NCI-H2081 treated with DMSO at 0.1 percent for 48 hours (cell line): ENCODE results near the gene STX4.

Source experiments
- DNase-seq: peaks from one replicate; lab custom pipeline; 2025; lab: John Stamatoyannopoulos, UW

Gene STX4

DNA sequence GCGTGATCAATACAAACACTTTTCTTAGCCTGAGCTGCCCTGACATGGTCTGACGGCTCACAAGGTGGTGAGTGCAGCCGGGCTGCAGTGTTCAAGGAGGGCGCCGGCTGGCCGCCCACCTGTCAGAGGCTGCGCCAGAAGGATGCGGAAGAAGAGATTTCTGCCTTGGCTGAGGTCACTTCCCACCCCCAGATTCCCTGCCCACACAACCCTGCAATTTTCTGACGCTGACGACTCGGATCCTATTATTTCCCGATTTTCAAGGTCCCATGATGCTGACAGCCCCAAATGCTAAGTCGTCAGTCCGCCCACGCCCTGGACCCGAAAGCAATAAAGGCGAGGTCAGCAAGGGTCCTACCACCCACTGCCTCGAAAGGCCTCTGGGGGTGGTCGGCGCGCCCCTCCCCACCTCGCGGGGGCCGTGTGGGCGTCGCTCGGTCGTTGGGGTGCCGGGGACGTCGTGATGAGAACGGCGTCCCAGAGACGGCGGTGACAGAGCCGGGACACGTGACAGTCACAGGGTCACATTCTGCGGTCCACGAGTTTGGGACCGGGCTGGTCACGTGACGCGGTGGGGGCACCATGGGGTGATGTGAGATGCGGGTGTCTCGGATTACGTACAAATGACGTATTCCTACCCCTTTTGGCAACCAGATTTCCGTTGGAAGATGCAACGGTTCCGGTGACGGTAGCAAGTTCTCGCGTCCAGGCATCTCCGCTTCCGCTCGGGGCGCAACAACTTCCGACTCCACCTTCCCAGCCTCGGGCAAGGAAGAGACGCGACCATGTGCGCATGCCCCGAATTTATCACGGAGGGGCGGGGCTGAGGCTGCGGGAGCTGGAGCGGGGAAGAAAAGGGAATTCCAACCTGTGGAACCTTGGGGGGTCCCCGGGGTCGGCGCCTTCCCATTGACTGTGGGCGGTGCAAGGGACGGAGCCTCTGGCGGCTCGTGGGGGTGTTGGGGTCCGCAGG lies at the start of gene STX4:
STX4 (plus strand) TSS at position 823 of the 973 bp plus-strand sequence. CDS start 248 bp downstream, outside the sequence.
- DNase-seq: peak; percentile 34

DNA sequence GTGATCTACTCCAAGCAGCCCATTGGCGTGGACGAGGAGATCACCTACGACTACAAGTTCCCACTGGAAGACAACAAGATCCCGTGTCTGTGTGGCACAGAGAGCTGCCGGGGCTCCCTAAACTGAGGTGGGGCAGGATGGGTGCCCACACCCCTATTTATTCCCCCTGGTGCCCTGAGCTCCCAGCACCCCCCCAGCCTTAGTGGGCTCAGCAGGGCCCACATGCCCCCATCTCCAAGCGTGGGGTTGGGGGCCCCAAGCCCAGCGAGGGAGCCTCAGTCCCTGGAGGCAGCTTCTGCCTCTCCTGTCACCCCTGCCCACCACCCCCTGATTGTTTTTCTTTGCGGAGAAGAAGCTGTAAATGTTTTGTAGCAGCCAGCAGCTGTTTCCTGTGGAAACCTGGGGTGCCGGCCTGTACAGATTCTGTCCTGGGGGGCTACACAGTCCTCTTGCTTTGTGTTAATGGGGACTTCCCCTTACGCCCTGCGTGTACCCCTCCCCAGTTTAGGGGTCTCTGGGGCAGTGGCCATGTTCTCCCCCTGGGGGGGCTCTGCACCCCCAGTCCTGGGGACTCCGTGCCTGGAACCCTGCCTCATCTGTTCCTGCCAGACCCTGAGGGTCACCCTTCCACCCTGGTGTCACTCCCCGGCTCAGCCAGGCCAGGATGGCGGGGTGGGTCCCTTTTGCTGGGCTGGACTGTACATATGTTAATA lies 49.3 kb upstream of the STX4 start:
- no peak for DNase-seq

GRCh38 chr16:30984669-30985400 lies 48.5 kb upstream of the STX4 start, which contains the start of gene HSD3B7:
HSD3B7 (plus strand) TSS chr16:30985207; CDS start chr16:30985659, 452 bp downstream.
- no peak for DNase-seq

- no peak for DNase-seq
Observed at GRCh38 chr16:30985401-30986128, 47.8 kb upstream of the STX4 start.

GRCh38 chr16:30986129-30986991 lies 47.0 kb upstream of the STX4 start:
- DNase-seq: no peak

GRCh38 chr16:30987581-30988190 lies 45.7 kb upstream of the STX4 start:
- no peak for DNase-seq

DNA sequence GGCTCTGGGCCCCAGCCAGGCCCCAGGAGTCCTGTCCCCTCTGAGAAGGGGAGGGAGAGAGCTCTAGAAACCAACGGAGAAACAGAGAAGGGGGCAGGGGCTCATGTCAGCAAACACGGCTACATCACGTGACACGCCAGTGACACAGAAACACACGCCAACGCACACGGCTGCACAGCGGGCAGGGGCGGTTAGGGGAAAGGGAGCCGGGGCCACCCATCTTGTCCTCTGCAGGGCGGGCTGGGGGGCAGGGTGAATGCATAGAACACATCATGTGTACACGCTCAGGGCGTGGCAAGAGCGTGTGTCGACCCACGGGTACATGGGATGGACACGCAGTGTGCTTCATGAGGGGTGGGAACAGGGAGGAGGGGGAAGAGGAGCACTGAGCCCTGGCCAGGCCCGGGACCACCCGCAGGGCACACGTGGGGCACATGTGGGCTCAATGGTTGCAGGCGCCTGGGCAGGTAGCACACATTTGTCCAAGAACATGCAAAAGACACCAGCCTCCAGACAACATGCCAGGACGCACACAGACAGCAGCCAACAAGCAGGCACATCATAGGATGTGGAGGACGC lies 43.8 kb upstream of the STX4 start:
- no peak for DNase-seq

- DNase-seq: no peak
Observed at GRCh38 chr16:30990105-30990504, 43.3 kb upstream of the STX4 start.

GRCh38 chr16:30991052-30991451 lies 42.3 kb upstream of the STX4 start:
- no peak for DNase-seq

DNA sequence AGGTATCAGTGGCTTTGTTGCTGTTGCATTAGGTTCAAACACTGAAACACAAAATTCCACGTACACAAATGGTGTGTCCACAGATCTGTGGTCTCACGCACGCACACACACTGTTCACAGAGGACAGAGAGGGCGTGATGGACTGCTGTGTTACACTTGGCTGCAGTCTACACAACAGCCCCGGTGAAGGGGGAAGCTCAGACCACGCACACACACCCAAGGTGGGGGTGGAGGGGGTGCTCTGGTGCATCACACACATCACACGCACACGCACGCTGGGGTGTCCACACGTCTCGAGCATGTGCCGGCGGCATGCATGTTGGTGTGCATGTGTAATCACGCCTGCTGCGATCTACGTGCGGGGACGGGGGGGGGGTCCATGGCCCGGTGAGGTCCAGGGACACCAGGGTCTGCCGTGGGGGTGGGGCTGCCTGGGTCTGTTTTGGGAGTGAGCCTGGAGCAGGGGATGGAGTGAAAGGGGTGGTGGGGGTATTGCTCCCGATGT lies 41.0 kb upstream of the STX4 start:
- DNase-seq: no peak

DNA sequence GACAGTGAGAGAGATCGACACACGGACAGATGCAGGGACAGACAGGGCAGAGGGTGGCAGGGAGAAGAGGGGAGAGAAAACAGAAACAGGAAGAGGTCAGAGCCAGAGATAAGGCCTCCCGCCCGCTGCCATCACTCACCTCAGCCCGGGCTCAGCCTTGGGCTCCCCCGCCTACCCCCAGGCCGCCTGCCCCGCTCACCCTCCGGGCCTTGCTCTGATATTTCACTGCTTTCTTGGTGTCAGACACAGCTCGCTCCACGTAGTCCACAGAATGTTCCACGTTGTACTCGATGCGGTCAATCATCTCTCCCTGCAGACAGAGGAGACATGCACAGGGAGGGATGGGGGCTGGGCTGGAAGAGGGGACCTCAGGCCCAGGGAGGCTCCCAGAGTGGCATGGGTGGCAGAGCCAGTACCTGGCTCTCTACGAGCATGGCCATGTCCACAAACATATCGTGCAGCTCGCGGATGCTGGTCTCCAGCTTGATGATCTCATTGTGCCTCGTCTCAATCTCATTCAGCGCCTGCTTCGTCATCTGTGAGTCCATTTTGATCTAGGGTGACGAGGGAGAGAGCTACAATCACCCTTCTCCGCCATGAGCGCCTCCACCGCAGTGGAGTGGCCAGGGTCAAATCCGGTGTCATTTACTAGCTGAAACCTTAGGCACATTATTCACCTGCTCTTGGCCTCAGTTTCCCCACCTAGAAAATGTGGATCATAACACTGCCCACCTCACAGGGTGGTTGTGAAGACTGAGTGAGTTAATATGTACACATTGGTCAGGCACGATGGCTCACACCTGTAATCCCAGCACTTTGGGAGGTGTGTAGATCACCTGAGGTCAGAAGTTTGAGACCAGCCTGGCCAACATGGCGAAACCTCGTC lies 40.2 kb upstream of the STX4 start:
- DNase-seq: no peak

DNA sequence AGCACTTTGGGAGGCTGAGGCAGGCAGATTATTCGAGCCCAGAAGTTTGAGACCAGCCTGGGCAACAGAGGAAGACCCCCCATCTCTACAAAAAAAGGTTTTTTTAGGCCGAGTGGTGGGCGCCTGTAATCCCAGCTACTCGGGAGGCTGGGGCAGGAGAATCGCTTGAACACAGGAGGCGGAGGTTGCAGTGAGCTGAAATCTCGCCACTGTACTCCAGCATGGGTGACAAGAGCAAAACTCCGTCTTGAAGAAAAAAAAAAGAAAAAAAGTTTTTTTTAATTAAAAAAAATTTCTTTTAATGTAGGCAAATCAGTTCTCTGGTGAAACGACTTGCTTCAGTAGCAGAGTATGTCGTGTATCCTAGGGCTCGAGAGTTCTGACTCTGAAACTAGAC lies 37.4 kb upstream of the STX4 start:
- DNase-seq: no peak

- no peak for DNase-seq
Observed at GRCh38 chr16:30996324-30996984, 36.9 kb upstream of the STX4 start.

- no peak for DNase-seq
Observed at GRCh38 chr16:30996985-30997724, 36.2 kb upstream of the STX4 start.

DNA sequence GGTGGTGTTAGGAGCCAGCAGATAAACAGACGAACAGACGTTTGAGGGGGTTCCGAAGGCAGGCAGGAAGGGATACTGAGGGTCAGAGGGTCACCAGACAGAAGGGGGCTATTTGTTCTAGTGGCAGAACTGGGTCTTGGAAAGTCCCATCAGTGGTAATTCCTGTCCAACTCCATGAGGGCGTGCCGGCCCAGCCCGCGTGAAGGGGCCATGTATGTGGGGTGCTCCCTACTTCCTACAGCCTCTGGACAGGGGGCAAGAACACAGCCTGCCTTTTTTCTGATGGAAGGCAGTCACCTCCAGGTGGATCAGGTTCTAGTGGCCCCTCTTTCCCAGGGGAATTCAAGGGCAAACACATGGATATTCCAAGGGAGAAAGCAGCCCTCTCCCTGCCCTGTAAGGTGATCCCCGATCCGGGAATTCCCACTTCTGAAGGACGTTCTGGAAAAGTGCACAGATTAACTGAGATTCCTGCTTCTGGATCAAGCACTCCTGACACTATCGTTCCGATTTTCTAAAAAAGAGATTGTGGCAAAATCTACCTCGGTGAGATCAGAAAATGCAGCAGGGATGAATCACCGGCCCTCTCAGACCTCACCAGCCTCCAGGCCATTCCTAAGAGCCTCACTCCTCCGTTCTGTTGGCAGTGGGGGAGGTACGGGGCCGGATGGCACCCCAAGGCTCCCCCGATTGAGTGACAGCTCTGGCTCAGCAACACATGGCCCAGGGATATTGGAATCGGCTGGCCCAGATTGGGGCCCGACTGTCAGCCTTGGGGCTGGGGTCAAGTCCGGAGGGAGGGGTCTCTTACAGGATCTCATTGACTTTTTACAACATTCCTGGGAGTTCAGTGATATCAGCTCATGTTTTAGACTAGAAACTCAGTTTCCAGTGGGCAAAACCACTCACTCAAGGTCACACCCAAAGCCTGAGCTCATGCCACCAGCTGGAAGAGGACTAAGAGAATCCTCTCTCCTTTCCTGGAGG lies 35.3 kb upstream of the STX4 start:
- DNase-seq: no peak
